ENCODE measurements around the gene BCL2L14. TPM values are rescaled to one million over a fixed set of nuclear protein-coding genes. Genes with fewer than 3 reads are reported as not detected.

The BCL2L14 gene
- total and polyA plus RNA-seq, 2 experiments from 2014 or later, result 4.9 to 17.8 TPM

DNA sequence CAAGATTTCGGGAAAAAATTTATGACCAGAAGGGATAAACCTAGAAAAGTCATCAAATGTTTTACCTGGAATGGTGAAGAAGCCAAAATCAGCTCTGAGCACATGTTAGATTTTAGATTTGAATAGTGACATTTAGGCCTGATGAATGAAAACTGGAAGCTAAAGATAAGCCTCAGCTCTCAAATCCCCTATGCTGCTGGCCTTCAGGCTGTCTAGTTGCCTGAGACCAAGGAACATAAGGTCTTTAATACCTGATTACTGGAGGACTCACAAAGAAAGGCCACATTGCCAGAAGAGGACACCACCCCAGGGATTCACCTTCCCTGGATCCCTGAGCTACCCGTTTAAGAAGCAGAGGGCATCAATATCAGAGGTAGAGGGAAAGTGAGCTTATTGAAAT lies 56.6 kb downstream of the BCL2L14 start:
- Histone ChIP-seq H3K9me3 (ENCODE audit: low read depth) (no peaks in the 10 kb centered on the region), H3K4me3 (no peak overlapping the region), H3K4me2 (no peak overlapping the region), H2AFZ (no peak overlapping the region), H3K4me1 (ENCODE audit: insufficient read depth) (no peaks in the 10 kb centered on the region), H4K20me1 (ENCODE audit: insufficient read depth, poor library complexity, severe bottlenecking) (no peaks in the 10 kb centered on the region), H3K27ac (no peak overlapping the region), H3K9me2 (replicated peaks; ENCODE audit: insufficient read depth) (no peaks in the 10 kb centered on the region), H3K36me3 (replicated peaks; ENCODE audit: insufficient read depth, low read depth) (no peaks in the 10 kb centered on the region), H3K27me3 (no peaks in the 10 kb centered on the region), H3K79me2 (no peaks in the 10 kb centered on the region)
- 91% methylated on average over 2 of the region's 2 CpGs for whole genome bisulfite sequencing (ENCODE audit: low lambda C conversion rate, missing lambda C conversion rate)
- TF ChIP-seq EZH2phosphoT487 (IDR thresholded peaks at IDR 0.05; ENCODE audit: low read depth, severe bottlenecking, unreplicated experiment) (no peak), EZH2 (IDR thresholded peaks at IDR 0.05; ENCODE audit: borderline replicate concordance) (no peak)
- TF ChIP-seq, protein P1, sequence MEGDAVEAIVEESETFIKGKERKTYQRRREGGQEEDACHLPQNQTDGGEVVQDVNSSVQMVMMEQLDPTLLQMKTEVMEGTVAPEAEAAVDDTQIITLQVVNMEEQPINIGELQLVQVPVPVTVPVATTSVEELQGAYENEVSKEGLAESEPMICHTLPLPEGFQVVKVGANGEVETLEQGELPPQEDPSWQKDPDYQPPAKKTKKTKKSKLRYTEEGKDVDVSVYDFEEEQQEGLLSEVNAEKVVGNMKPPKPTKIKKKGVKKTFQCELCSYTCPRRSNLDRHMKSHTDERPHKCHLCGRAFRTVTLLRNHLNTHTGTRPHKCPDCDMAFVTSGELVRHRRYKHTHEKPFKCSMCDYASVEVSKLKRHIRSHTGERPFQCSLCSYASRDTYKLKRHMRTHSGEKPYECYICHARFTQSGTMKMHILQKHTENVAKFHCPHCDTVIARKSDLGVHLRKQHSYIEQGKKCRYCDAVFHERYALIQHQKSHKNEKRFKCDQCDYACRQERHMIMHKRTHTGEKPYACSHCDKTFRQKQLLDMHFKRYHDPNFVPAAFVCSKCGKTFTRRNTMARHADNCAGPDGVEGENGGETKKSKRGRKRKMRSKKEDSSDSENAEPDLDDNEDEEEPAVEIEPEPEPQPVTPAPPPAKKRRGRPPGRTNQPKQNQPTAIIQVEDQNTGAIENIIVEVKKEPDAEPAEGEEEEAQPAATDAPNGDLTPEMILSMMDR (IDR thresholded peaks at IDR 0.05; ENCODE audit: poor library complexity), result no peak
- no peak for DNase-seq (ENCODE audit: low spot score)

DNA sequence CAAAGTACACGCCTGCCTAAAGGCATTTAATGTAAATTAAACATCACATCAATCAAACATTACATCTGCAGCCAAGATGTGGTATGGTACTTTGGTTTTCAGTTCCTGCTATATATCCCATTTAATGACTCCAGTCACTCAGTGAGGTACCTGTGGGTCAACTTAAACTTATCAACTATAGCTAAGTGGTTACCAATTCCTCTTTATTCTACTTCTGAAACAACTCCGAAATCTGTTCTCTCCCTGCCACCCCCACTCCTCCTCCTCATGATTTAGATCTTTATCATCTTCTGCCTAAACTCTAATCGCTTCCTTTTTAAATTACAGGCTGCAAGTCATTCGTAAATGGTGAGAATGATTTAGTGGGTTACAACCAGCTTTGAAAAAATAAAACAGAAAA lies 57.9 kb downstream of the BCL2L14 start:
- Histone ChIP-seq H4K20me1 (ENCODE audit: insufficient read depth, poor library complexity, severe bottlenecking) (no peaks in the 10 kb centered on the region), H3K79me2 (no peaks in the 10 kb centered on the region), H3K9me3 (ENCODE audit: low read depth) (no peaks in the 10 kb centered on the region), H3K27ac (no peak overlapping the region), H2AFZ (no peak overlapping the region), H3K4me3 (no peak overlapping the region), H3K4me2 (no peak overlapping the region), H3K4me1 (ENCODE audit: insufficient read depth) (no peaks in the 10 kb centered on the region), H3K9me2 (replicated peaks; ENCODE audit: insufficient read depth) (no peaks in the 10 kb centered on the region), H3K27me3 (no peaks in the 10 kb centered on the region), H3K36me3 (replicated peaks; ENCODE audit: insufficient read depth, low read depth) (no peaks in the 10 kb centered on the region)
- no peak for DNase-seq (ENCODE audit: low spot score)
- TF ChIP-seq, protein P1 (IDR thresholded peaks at IDR 0.05; ENCODE audit: poor library complexity), result no peak
- TF ChIP-seq EZH2 (IDR thresholded peaks at IDR 0.05; ENCODE audit: borderline replicate concordance) (no peak), EZH2phosphoT487 (IDR thresholded peaks at IDR 0.05; ENCODE audit: low read depth, severe bottlenecking, unreplicated experiment) (no peak)
- WGBS (ENCODE audit: low lambda C conversion rate, missing lambda C conversion rate), result 81% methylated on average over 4 of the region's 4 CpGs

DNA sequence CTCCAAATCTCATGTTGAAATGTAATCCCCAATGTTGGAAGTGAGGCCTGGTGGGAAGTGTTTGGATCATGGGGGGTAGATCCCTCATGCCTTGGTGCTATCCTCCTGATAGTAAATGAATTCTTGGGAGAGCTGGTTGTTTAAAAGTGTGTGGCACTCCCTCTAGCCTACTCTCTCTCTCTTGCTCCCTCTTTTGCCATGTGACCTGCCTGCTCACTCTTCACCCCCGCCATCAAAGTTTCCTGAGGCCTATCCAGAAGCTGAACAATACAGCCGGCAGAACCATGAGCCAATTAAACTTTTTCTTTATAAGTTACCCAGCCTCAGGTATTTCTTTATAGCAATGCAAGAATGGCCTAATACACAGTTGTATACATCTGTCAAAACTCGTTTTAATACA lies 62.5 kb downstream of the BCL2L14 start:
- no peak overlapping the region for H3K4me3 ChIP-seq
- no peaks in the 10 kb centered on the region for H3K27me3 ChIP-seq
- no peak for DNase-seq (ENCODE audit: low spot score)
- WGBS (ENCODE audit: low lambda C conversion rate, missing lambda C conversion rate), result 82% methylated on average over 3 of the region's 3 CpGs
- H3K79me2 ChIP-seq, result no peaks in the 10 kb centered on the region
- no peaks in the 10 kb centered on the region for H3K4me1 ChIP-seq (ENCODE audit: insufficient read depth)
- H3K9me3 ChIP-seq (ENCODE audit: low read depth), result no peaks in the 10 kb centered on the region
- no peaks in the 10 kb centered on the region for H3K36me3 ChIP-seq (replicated peaks; ENCODE audit: insufficient read depth, low read depth)
- H2AFZ ChIP-seq, result no peak overlapping the region
- H3K4me2 ChIP-seq, result no peak overlapping the region
- no peaks in the 10 kb centered on the region for H4K20me1 ChIP-seq (ENCODE audit: insufficient read depth, poor library complexity, severe bottlenecking)
- H3K27ac ChIP-seq, result no peak overlapping the region
- no peaks in the 10 kb centered on the region for H3K9me2 ChIP-seq (replicated peaks; ENCODE audit: insufficient read depth)
- TF ChIP-seq EZH2phosphoT487 (IDR thresholded peaks at IDR 0.05; ENCODE audit: low read depth, severe bottlenecking, unreplicated experiment) (no peak), EZH2 (IDR thresholded peaks at IDR 0.05; ENCODE audit: borderline replicate concordance) (no peak)
- TF ChIP-seq, protein P1 (IDR thresholded peaks at IDR 0.05; ENCODE audit: poor library complexity), result no peak

DNA sequence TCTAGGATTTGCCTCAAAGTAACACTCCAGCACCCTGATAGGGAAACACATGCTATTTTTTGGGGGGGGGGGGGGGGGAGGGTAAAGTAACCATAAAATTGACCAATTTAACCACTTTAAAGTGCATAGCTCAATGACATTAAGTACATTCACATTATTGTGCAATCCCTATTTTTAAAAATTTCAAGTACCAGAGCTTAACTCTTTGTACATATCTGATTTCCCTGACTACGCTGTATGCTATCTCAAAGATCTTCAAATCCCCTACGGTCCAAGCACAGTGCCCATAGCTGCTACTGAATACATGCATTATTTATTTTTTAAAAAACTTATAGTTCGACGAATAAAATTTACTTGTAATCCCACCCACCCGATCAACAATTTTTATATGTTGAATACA lies 63.0 kb downstream of the BCL2L14 start:
- no peaks in the 10 kb centered on the region for H3K27me3 ChIP-seq
- WGBS (ENCODE audit: low lambda C conversion rate, missing lambda C conversion rate), result 94% methylated on average over 5 of the region's 5 CpGs
- no peak overlapping the region for H3K4me2 ChIP-seq
- no peaks in the 10 kb centered on the region for H3K79me2 ChIP-seq
- no peak overlapping the region for H2AFZ ChIP-seq
- H4K20me1 ChIP-seq (ENCODE audit: insufficient read depth, poor library complexity, severe bottlenecking), result no peaks in the 10 kb centered on the region
- no peak overlapping the region for H3K27ac ChIP-seq
- no peaks in the 10 kb centered on the region for H3K4me1 ChIP-seq (ENCODE audit: insufficient read depth)
- no peaks in the 10 kb centered on the region for H3K9me3 ChIP-seq (ENCODE audit: low read depth)
- H3K36me3 ChIP-seq (replicated peaks; ENCODE audit: insufficient read depth, low read depth), result no peaks in the 10 kb centered on the region
- H3K4me3 ChIP-seq, result no peak overlapping the region
- no peak for DNase-seq (ENCODE audit: low spot score)
- H3K9me2 ChIP-seq (replicated peaks; ENCODE audit: insufficient read depth), result no peaks in the 10 kb centered on the region
- TF ChIP-seq, protein P1 (IDR thresholded peaks at IDR 0.05; ENCODE audit: poor library complexity), result no peak
- no peak for TF ChIP-seq EZH2phosphoT487 (IDR thresholded peaks at IDR 0.05; ENCODE audit: low read depth, severe bottlenecking, unreplicated experiment)
- TF ChIP-seq EZH2 (IDR thresholded peaks at IDR 0.05; ENCODE audit: borderline replicate concordance), result no peak

Data from hepatocyte (in vitro differentiated cells).